Loucy (cell line): ENCODE measurements around the gene MRE11.

Source experiments
- H2AFZ ChIP-seq: fragments of 200-600 bp; sonication (generic); 2 replicates; pipeline ENCODE4 v1.6.0; 2016; ENCODE audit warnings: antibody characterized with exemption, mild to moderate bottlenecking, low read length, moderate library complexity
- H3F3A ChIP-seq: fragments of 200-600 bp; 2 replicates; pipeline ENCODE4 v1.6.0; 2016; ENCODE audit warnings: antibody characterized with exemption, low read depth, mild to moderate bottlenecking
- H3K27me3 ChIP-seq: fragments of 200-600 bp; sonication (generic); 2 replicates; pipeline ENCODE4 v1.6.1; 2014; ENCODE audit warnings: low read length, mild to moderate bottlenecking; ENCODE audit not compliant: insufficient read depth, poor library complexity, severe bottlenecking
- H3K36me3 ChIP-seq: fragments of 200-600 bp; sonication (generic); 2 replicates; pipeline ENCODE4 v1.6.1; 2016; ENCODE audit warnings: low read length; ENCODE audit not compliant: insufficient read depth
- H3K4me1 ChIP-seq: fragments of 200-600 bp; sonication (generic); 2 replicates; pipeline ENCODE4 v1.5.1; 2014; ENCODE audit warnings: low read length, mild to moderate bottlenecking; ENCODE audit not compliant: insufficient read depth, poor library complexity, severe bottlenecking
- H3K4me2 ChIP-seq: fragments of 200-600 bp; sonication (generic); 2 replicates; pipeline ENCODE4 v1.6.0; 2014; ENCODE audit warnings: antibody characterized with exemption, low read length, low read depth, mild to moderate bottlenecking; ENCODE audit not compliant: poor library complexity, severe bottlenecking
- H3K4me3 ChIP-seq: fragments of 200-600 bp; sonication (generic); 2 replicates; pipeline ENCODE4 v1.5.1; 2014; ENCODE audit warnings: low read length, mild to moderate bottlenecking, mixed read lengths; ENCODE audit not compliant: poor library complexity, severe bottlenecking
- H3K79me2 ChIP-seq: fragments of 200-600 bp; sonication (generic); 2 replicates; pipeline ENCODE4 v1.6.1; 2014; ENCODE audit warnings: low read length; ENCODE audit not compliant: insufficient read depth
- H3K9ac ChIP-seq: fragments of 200-600 bp; sonication (generic); 2 replicates; pipeline ENCODE4 v1.6.0; 2014; ENCODE audit warnings: mild to moderate bottlenecking, low read depth, low read length, moderate library complexity; ENCODE audit not compliant: poor library complexity, severe bottlenecking
- H3K9me2 ChIP-seq: fragments of 200-600 bp; sonication (generic); replicated peaks from 2 replicates; pipeline ENCODE4 v1.6.1; 2016; ENCODE audit warnings: low read depth, low read length, mixed read lengths
- H3K9me3 ChIP-seq: fragments of 200-600 bp; sonication (generic); 2 replicates; pipeline ENCODE4 v1.6.1; 2014; ENCODE audit warnings: mild to moderate bottlenecking, antibody characterized with exemption, low read length, low read depth; ENCODE audit not compliant: insufficient read depth
- H4K20me1 ChIP-seq: fragments of 200-600 bp; sonication (generic); 2 replicates; pipeline ENCODE4 v1.6.0; 2014; ENCODE audit warnings: antibody characterized with exemption, low read length, mild to moderate bottlenecking; ENCODE audit not compliant: insufficient read depth, poor library complexity, severe bottlenecking
- CTCF ChIP-seq: fragments of 200-600 bp; sonication (generic); conservative IDR thresholded peaks from 2 replicates; pipeline ENCODE4 v1.5.1; 2014; ENCODE audit warnings: mild to moderate bottlenecking, antibody characterized with exemption, low read length
- EZH2phosphoT487 ChIP-seq: fragments of 200-600 bp; IDR thresholded peaks from 2 replicates; pipeline ENCODE4 v1.6.1; 2018; ENCODE audit warnings: antibody characterized with exemption, mild to moderate bottlenecking, moderate library complexity, borderline replicate concordance

Gene MRE11

GRCh38 chr11:94500181-94500580 is 6.5 kb upstream of the MRE11 start:
- Histone ChIP-seq H3K27me3 (no peaks in the 10 kb centered on the region), H3K4me2 (no peak overlapping the region), H3K79me2 (peaks cover 8% of the 10 kb centered on the region), H3K9ac (no peak overlapping the region), H2AFZ (no peak overlapping the region), H3K9me2 (no peaks in the 10 kb centered on the region), H3K9me3 (no peaks in the 10 kb centered on the region), H4K20me1 (peaks cover 2% of the 10 kb centered on the region), H3K4me1 (peaks cover 8% of the 10 kb centered on the region), H3F3A (no peaks in the 10 kb centered on the region), H3K4me3 (no peak overlapping the region), H3K36me3 (peaks cover 17% of the 10 kb centered on the region)
- TF ChIP-seq CTCF (no peak), EZH2phosphoT487 (no peak)

- Histone ChIP-seq H3F3A (no peaks in the 10 kb centered on the region), H3K4me1 (peaks cover 49% of the 10 kb centered on the region), H3K9ac (peak overlapping the region; percentile 91), H3K27me3 (no peaks in the 10 kb centered on the region), H3K4me2 (peak overlapping the region; percentile 97), H3K79me2 (peaks cover 63% of the 10 kb centered on the region), H3K9me2 (no peaks in the 10 kb centered on the region), H3K36me3 (peaks cover 19% of the 10 kb centered on the region), H3K4me3 (peak overlapping the region; percentile 88), H4K20me1 (peaks cover 28% of the 10 kb centered on the region), H2AFZ (peak overlapping the region; percentile 88), H3K9me3 (no peaks in the 10 kb centered on the region)
- TF ChIP-seq CTCF (no peak), EZH2phosphoT487 (no peak)
These were observed 559 bp upstream of the MRE11 start for GRCh38 chr11:94494126-94494680.

- H3K9me2 ChIP-seq = no peaks in the 10 kb centered on the region
- H4K20me1 ChIP-seq = peaks cover 12% of the 10 kb centered on the region
- H3K4me1 ChIP-seq = peaks cover 11% of the 10 kb centered on the region
- no peak overlapping the region for H2AFZ ChIP-seq
- TF ChIP-seq EZH2phosphoT487 (no peak), CTCF (no peak)
- H3K4me3 ChIP-seq = no peak overlapping the region
- H3K79me2 ChIP-seq = peaks cover 43% of the 10 kb centered on the region
- H3K4me2 ChIP-seq = peak overlapping the region; percentile 11
- H3K9ac ChIP-seq = no peak overlapping the region
- no peaks in the 10 kb centered on the region for H3K27me3 ChIP-seq
- peaks cover 44% of the 10 kb centered on the region; the same call in 1 of the 2 replicates for H3K36me3 ChIP-seq
- H3F3A ChIP-seq = no peaks in the 10 kb centered on the region
- H3K9me3 ChIP-seq = no peaks in the 10 kb centered on the region
These were observed 7.6 kb downstream of the MRE11 start for GRCh38 chr11:94486068-94486467.
